Left forelimb (tissue), 1 donor: ENCODE measurements around the gene MEF2C.
"Not testable (repeated sequence)": the region's sequence is repeated elsewhere in the genome, so short reads cannot be mapped to it uniquely, and the experiment has no call there.

Experiments
- DNase-seq: peaks from one replicate; pipeline ENCODE4 v3.0.0-alpha.2; 2018; ENCODE audit warnings: low spot score

MEF2C gene

GRCh38 chr5:88883059-88883835, at the start of gene MEF2C:
Gene MEF2C, minus strand, starts transcription at chr5:88883184. Its CDS starts 59,396 bp downstream, at chr5:88823788.
- DNase-seq = peak; percentile 93

GRCh38 chr5:88932541-88932940, 49.6 kb upstream of the MEF2C start:
- no peak for DNase-seq

GRCh38 chr5:88930335-88930734, 47.4 kb upstream of the MEF2C start:
- DNase-seq = no peak

GRCh38 chr5:88929385-88929784, 46.4 kb upstream of the MEF2C start:
- no peak for DNase-seq

GRCh38 chr5:88926774-88927173, 43.8 kb upstream of the MEF2C start:
- no peak for DNase-seq

- DNase-seq = no peak
Observed at GRCh38 chr5:88925692-88926490, 42.9 kb upstream of the MEF2C start.

GRCh38 chr5:88924330-88924657, 41.3 kb upstream of the MEF2C start:
- no peak for DNase-seq

GRCh38 chr5:88923623-88924329, 40.8 kb upstream of the MEF2C start:
- DNase-seq = no peak

GRCh38 chr5:88912743-88913142, 29.8 kb upstream of the MEF2C start:
- DNase-seq = not testable (repeated sequence)

- not testable (repeated sequence) for DNase-seq
Observed at GRCh38 chr5:88911059-88911572, 28.1 kb upstream of the MEF2C start.

- DNase-seq = not testable (repeated sequence)
Observed at GRCh38 chr5:88904478-88904877, 21.5 kb upstream of the MEF2C start.

GRCh38 chr5:88903966-88904365, 21.0 kb upstream of the MEF2C start:
- DNase-seq = not testable (repeated sequence)

GRCh38 chr5:88901077-88901476, 18.1 kb upstream of the MEF2C start:
- not testable (repeated sequence) for DNase-seq

- DNase-seq = no peak
Observed at GRCh38 chr5:88899096-88899737, 16.2 kb upstream of the MEF2C start.

GRCh38 chr5:88897748-88898147, 14.8 kb upstream of the MEF2C start:
- DNase-seq = no peak

- no peak for DNase-seq
Observed at GRCh38 chr5:88895681-88896501, 12.9 kb upstream of the MEF2C start.

GRCh38 chr5:88892669-88893068, 9.7 kb upstream of the MEF2C start:
- DNase-seq = no peak

GRCh38 chr5:88890070-88890781, 7.2 kb upstream of the MEF2C start:
- no peak for DNase-seq

- peak; percentile 85 for DNase-seq
Observed at GRCh38 chr5:88889189-88890069, 6.4 kb upstream of the MEF2C start.
